GM12878 (cell line): ENCODE data around the gene ARHGAP22. TPM values are rescaled to one million over a fixed set of nuclear protein-coding genes. Genes with fewer than 3 reads are reported as not detected.

Source experiments
- ATAC-seq: fragments of 200-7000 bp; cut with Tn5 transposase; 3 replicates; pipeline ENCODE4 v1.9.1; 2020; ENCODE audit warnings: mild to moderate bottlenecking, moderate library complexity
- BruUV-seq: library from RNA; stranded (reverse); fragments of 400-500 nt; replicated peaks from 2 replicates; lab custom pipeline; 2021; lab: Mats Ljungman, UMichigan
- CTCF ChIA-PET: fragments of 300-600 bp; sonication (Branson Sonifier 250); formaldehyde crosslinking; extraction: SDS; loops from one replicate; lab custom pipeline; 2021; ENCODE audit warnings: inconsistent platforms; lab: Yijun Ruan, JAX
- POLR2A ChIA-PET: fragments of 350-600 bp; formaldehyde crosslinking; extraction: SDS; loops from one replicate; lab custom pipeline; 2021; ENCODE audit warnings: inconsistent platforms; lab: Charles Lee
- RAD21 ChIA-PET: fragments of 300-600 bp; sonication (Branson Sonifier 250); formaldehyde crosslinking; loops from one replicate; lab custom pipeline; 2023; ENCODE audit warnings: antibody characterized with exemption; ENCODE audit not compliant: unreplicated experiment; lab: Charles Lee
- SMC1A ChIA-PET: fragments of 300-600 bp; sonication (Branson Sonifier 250); formaldehyde crosslinking; loops from one replicate; lab custom pipeline; 2023; ENCODE audit not compliant: unreplicated experiment, uncharacterized antibody; lab: Charles Lee
- DNase-seq: peaks from one replicate; pipeline ENCODE4 v3.0.0-alpha.2; 2011; ENCODE audit warnings: low read depth, low spot score
- FAIRE-seq: peaks from 3 replicates; lab custom pipeline; 2011; peaks lifted over from hg19 to GRCh38; lab: Jason Lieb, UNC
- H2AFZ ChIP-seq: 2 replicates; pipeline ENCODE4 v1.6.0; 2011; ENCODE audit warnings: low read depth, low read length, control low read depth; ENCODE audit not compliant: control insufficient read depth
- H3K27ac ChIP-seq: 2 replicates; pipeline ENCODE4 v1.5.1; 2011; ENCODE audit warnings: control low read depth; ENCODE audit not compliant: control insufficient read depth, insufficient read depth
- H3K27me3 ChIP-seq, 2 experiments: replicated peaks in 1 of 2; 2 replicates each; pipeline versions ENCODE4 v1.6.0 to v1.6.1; 2011; ENCODE audit warnings: low read length in 1 of 2; ENCODE audit not compliant: control insufficient read depth in 2 of 2, insufficient read depth in 2 of 2
- H3K36me3 ChIP-seq, 2 experiments: 2 replicates each; pipeline ENCODE4 v1.5.1; 2011; ENCODE audit warnings: low read length in 1 of 2; ENCODE audit not compliant: control insufficient read depth in 2 of 2, insufficient read depth in 2 of 2
- H3K4me1 ChIP-seq: 2 replicates; pipeline ENCODE4 v1.6.1; 2011; ENCODE audit warnings: mild to moderate bottlenecking, low read length, moderate library complexity, mixed read lengths; ENCODE audit not compliant: control insufficient read depth, insufficient read depth
- H3K4me2 ChIP-seq: 2 replicates; pipeline ENCODE4 v1.6.0; 2011; ENCODE audit warnings: control low read depth; ENCODE audit not compliant: control insufficient read depth, insufficient read depth
- H3K4me3 ChIP-seq: fragments of 200-600 bp; sonication (generic); 2 replicates; pipeline ENCODE4 v1.5.1; 2016
- H3K79me2 ChIP-seq: 2 replicates; pipeline ENCODE4 v1.6.0; 2011; ENCODE audit warnings: low read length; ENCODE audit not compliant: control insufficient read depth, insufficient read depth
- H3K9ac ChIP-seq: 2 replicates; pipeline ENCODE4 v1.8.0; 2011; ENCODE audit warnings: low read length, control low read depth, mixed read lengths; ENCODE audit not compliant: control insufficient read depth, insufficient read depth
- H3K9me3 ChIP-seq: replicated peaks from 3 replicates; pipeline ENCODE4 v1.5.1; 2011; ENCODE audit warnings: mild to moderate bottlenecking, low read length; ENCODE audit not compliant: control insufficient read depth, insufficient read depth
- H4K20me1 ChIP-seq: 2 replicates; pipeline ENCODE4 v1.6.0; 2011; ENCODE audit not compliant: control insufficient read depth, insufficient read depth
- CREM ChIP-seq: IDR thresholded peaks from 2 replicates; pipeline ENCODE4 v1.6.1; 2014; ENCODE audit warnings: antibody characterized with exemption, low read depth
- EP300 ChIP-seq, 2 experiments: fragments of 150-350 bp in 1 of 2; IDR thresholded peaks; 2 replicates each; pipeline ENCODE4 v1.6.1; 2011 to 2012; ENCODE audit warnings: low read depth in 2 of 2, low read length in 2 of 2, borderline replicate concordance in 1 of 2, improper control_type of control experiment in 1 of 2, inconsistent platforms in 1 of 2; ENCODE audit not compliant: control insufficient read depth in 1 of 2
- FOXK2 ChIP-seq: fragments of 450-650 bp; IDR thresholded peaks from 2 replicates; pipeline ENCODE4 v1.6.1; 2017; ENCODE audit warnings: mild to moderate bottlenecking, moderate library complexity
- KLF5 ChIP-seq: fragments of 450-650 bp; IDR thresholded peaks from 2 replicates; pipeline ENCODE4 v1.6.1; 2014; ENCODE audit warnings: mild to moderate bottlenecking; ENCODE audit not compliant: partially characterized antibody
- NFXL1 ChIP-seq: fragments of 450-650 bp; IDR thresholded peaks from 2 replicates; pipeline ENCODE4 v1.6.1; 2017; ENCODE audit warnings: antibody characterized with exemption, mild to moderate bottlenecking, borderline replicate concordance
- SUZ12 ChIP-seq: fragments of 200-600 bp; sonication (generic); IDR thresholded peaks from one replicate; pipeline ENCODE4 v1.6.1; 2018; ENCODE audit warnings: antibody characterized with exemption, mild to moderate bottlenecking; ENCODE audit not compliant: unreplicated experiment
- TAF1 ChIP-seq: IDR thresholded peaks from 2 replicates; pipeline ENCODE4 v1.6.1; 2011; ENCODE audit warnings: mild to moderate bottlenecking, low read depth, low read length, borderline replicate concordance
- TCF12 ChIP-seq: IDR thresholded peaks from 2 replicates; pipeline ENCODE4 v1.6.1; 2011; ENCODE audit warnings: low read depth, mild to moderate bottlenecking, low read length
- ZNF207 ChIP-seq: fragments of 450-650 bp; IDR thresholded peaks from 2 replicates; pipeline ENCODE4 v1.6.1; 2014; ENCODE audit warnings: antibody characterized with exemption, mild to moderate bottlenecking, borderline replicate concordance
- WGBS: methylation state at CpG from one replicate; pipeline ENCODE4 v1.1.6; 2016; ENCODE audit warnings: low lambda C conversion rate; ENCODE audit not compliant: insufficient replicate concordance, insufficient coverage; ENCODE audit errors: missing lambda C conversion rate; 5-methylcytosine and 5-hydroxymethylcytosine counted together
- in situ Hi-C: fragments of 300-500 bp; cut with MboI; formaldehyde crosslinking; loops from 9 replicates; pipeline ENCODE4 v1.14.3; 2018; ENCODE audit warnings: mixed read lengths
- intact Hi-C: fragments of 100-400 bp; cut with micrococcal nuclease; formaldehyde crosslinking; loops from one replicate; pipeline ENCODE4 v1.14.2; 2022; ENCODE audit not compliant: unreplicated experiment
- polyA plus RNA-seq, 11 experiments: library from polyadenylated mRNA; depleted of rRNA in 4 of 11; unstranded in 6 of 11; stranded (reverse) in 5 of 11; fragments of >200 nt; fragmentation: Nextera tagmentation in 4 of 11; fragmentation: Illumina TruSeq in 1 of 11; extraction: Ambion mirVana in 4 of 11; extraction: Trizol in 1 of 11; gene quantifications; 1 replicate in 1 of 11; 2 replicates in 10 of 11; pipeline versions ENCODE4 v1.2.1 to v1.2.3, GENCODE V29; 2011 to 2016; ENCODE audit warnings: inconsistent platforms in 2 of 11, missing spikeins in 2 of 11, low read depth in 1 of 11
- total RNA-seq, 4 experiments: library from RNA; depleted of rRNA in 3 of 4; stranded (reverse); fragments of >200 nt in 3 of 4; fragmentation: Illumina TruSeq in 1 of 4; extraction: Trizol in 1 of 4; gene quantifications; 2 replicates each; pipeline versions ENCODE4 v1.2.1 to v1.2.3, GENCODE V29; 2013 to 2021

ARHGAP22 gene
- total and polyA plus RNA-seq, 10 of the 15 experiments (the other 5 are each of a cell fraction or from before 2014, with no cell fraction given) = 0.07 to 0.61 (median 0.18) TPM; not detected in 5

DNA sequence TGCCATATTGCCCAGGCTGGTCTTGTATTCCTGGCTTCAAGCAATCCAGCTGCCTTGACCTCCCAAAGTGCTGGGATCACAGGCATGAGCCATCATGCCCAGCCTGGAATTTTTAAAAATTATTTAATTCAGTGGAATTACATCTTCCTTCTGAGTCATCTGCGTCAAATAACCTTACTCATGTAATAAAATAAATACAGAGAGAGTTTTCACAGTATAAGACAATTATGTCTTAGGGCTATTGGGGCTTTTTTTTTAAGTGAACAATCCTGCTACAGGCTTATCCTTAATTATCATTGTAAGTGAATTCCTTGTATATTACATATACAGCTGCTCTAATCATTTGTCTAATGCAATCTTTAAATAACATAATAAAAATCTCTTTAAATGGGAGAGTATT, 190.1 kb downstream of the ARHGAP22 start:
- POLR2A ChIA-PET = no interaction called here
- H4K20me1 ChIP-seq = no peaks in the 10 kb centered on the region
- H3K4me3 ChIP-seq = no peak overlapping the region
- peaks cover 2% of the 10 kb centered on the region; the same call in 1 of the 3 replicates for H3K9me3 ChIP-seq
- no TSS peak for BruUV-seq
- H3K9ac ChIP-seq = no peak overlapping the region
- SMC1A ChIA-PET = interaction anchor here (0.6 to 1.6 kb wide), 6 partner anchors 9 to 219 kb away, joined by 3 to 6 read pairs (median 3); no protein-coding TSS in a partner anchor
- TF ChIP-seq KLF5 = no peak
- no peak for TF ChIP-seq SUZ12
- no peak overlapping the region for H3K27ac ChIP-seq
- 100% methylated on average over 1 of the region's 1 CpG for WGBS
- H3K27me3 ChIP-seq = no peaks in the 10 kb centered on the region
- H2AFZ ChIP-seq = no peak overlapping the region
- CTCF ChIA-PET = interaction anchor here (1.1 kb wide), 1 partner anchor 51 kb away, joined by 4 read pairs; no protein-coding TSS in a partner anchor
- intact Hi-C loops (no loop called here), in situ Hi-C loops (no loop called here)
- RAD21 ChIA-PET = no interaction called here
- H3K4me1 ChIP-seq = no peaks in the 10 kb centered on the region
- no peaks in the 10 kb centered on the region for H3K79me2 ChIP-seq
- DNase-seq = no peak
- peaks cover 0 to 3% of the 10 kb centered on the region in 2 experiments; a peak in 3 of 4 replicates for H3K36me3 ChIP-seq
- FAIRE-seq = no peak
- no peak for ATAC-seq
- H3K4me2 ChIP-seq = no peak overlapping the region

DNA sequence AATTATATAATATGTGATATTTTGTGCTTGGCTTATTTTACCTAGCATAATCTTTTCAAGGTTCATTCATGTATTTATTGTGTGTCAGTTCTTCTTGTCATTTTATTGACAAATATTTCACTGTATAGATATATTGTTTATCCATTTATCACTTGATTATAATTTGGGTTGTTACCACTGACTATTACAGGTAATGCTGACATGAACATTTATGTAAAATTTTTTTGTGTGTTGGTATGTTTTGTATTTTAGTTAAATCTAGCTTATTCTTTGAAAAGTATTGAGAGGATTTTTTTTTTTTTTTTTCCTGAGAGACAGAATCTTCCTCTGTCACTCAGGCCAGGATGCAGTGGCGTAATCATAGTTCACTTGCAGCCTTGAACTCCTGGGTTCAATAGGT, 190.7 kb downstream of the ARHGAP22 start:
- ChIA-PET POLR2A (interaction anchor here (0.7 kb wide), 1 partner anchor 613 kb away, joined by 4 read pairs; no protein-coding TSS in a partner anchor), CTCF (interaction anchor here (0.6 to 1.1 kb wide), 2 partner anchors 27 to 50 kb away, joined by 4 to 5 read pairs; no protein-coding TSS in a partner anchor), RAD21 (no interaction called here), SMC1A (interaction anchor here (0.6 to 1.5 kb wide), 3 partner anchors 8 to 107 kb away, joined by 3 to 4 read pairs (median 3); no protein-coding TSS in a partner anchor)
- no peaks in the 10 kb centered on the region for H3K4me1 ChIP-seq
- no peak overlapping the region for H3K27ac ChIP-seq
- peaks cover 2% of the 10 kb centered on the region; the same call in 1 of the 3 replicates for H3K9me3 ChIP-seq
- H3K4me3 ChIP-seq = no peak overlapping the region
- H3K4me2 ChIP-seq = no peak overlapping the region
- WGBS = 100% methylated on average over 1 of the region's 1 CpG
- FAIRE-seq (no peak), DNase-seq (no peak), ATAC-seq (no peak)
- TF ChIP-seq EP300 (IDR thresholded peaks at IDR 0.05; ENCODE audit: borderline replicate concordance in 1 of 2, control insufficient read depth in 1 of 2, low read depth in 2 of 2, low read length in 2 of 2) = no peak
- no peak for TF ChIP-seq TAF1
- TF ChIP-seq ZNF207 = no peak
- no peak for TF ChIP-seq CREM
- TF ChIP-seq NFXL1 = no peak
- TF ChIP-seq FOXK2 = no peak
- TF ChIP-seq TCF12 = no peak
- H3K9ac ChIP-seq = no peak overlapping the region
- H4K20me1 ChIP-seq = no peaks in the 10 kb centered on the region
- H3K79me2 ChIP-seq = no peaks in the 10 kb centered on the region
- intact Hi-C loops (no loop called here), in situ Hi-C loops (no loop called here)
- H2AFZ ChIP-seq = no peak overlapping the region
- no TSS peak for BruUV-seq
- H3K36me3 ChIP-seq = peaks cover 0 to 3% of the 10 kb centered on the region in 2 experiments; a peak in 3 of 4 replicates
- H3K27me3 ChIP-seq = no peaks in the 10 kb centered on the region
